ENCODE data around the gene TNFRSF11A.

TNFRSF11A gene

DNA sequence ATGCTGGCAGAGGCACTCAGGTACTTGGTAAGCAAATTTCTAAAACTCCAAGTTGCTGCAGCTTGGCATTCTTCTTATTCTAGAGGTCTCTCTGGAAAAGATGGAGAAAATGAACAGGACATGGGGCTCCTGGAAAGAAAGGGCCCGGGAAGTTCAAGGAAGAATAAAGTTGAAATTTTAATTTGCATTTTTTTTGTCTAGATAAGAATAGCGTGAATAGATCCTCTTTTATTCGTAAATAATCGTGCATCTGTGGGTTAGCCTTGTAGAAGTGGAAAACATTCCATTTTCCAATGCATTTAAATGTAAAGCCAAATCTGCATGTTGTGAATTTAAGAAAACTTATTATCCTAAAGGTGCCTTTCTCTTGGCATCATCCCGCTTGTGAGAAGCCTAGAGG, 61.0 kb downstream of the TNFRSF11A start:
- DNase-seq = no peak

DNA sequence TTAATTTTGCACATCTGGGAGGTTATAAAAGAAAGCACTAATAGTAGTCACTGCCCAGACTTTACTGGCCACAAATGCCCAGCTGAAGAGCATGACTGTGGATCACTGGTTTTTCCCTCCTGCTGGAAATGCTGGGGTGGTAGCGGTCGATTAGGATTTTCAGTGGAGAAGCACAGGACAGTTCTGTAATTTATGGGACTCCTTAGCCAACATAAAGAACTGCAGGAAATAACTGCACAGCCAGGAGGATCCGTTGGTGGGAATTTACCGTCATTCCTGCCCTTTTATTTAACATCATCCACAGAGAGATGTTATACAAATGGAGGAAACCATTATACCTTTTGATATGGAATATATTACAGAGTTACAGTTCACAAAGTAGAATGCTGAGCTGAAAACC, 61.5 kb downstream of the TNFRSF11A start:
- DNase-seq = no peak

DNA sequence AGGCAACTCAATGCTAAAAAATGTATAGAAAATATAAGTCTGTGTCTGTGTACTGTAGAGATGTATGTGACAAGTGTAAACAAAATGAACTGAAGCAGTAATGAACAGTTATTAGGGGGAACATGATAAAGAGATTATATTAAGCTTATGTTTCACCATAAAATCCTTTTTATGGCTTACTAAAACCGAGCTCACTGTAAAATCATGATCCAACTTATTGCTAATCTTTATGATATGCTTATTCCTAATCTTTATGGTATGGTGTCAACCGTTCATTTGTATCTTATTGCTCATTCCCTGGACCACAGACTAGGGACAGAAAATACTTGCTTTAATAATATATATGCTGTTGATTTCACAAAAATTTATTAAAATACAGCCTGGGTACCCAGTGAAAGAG, 62.1 kb downstream of the TNFRSF11A start:
- DNase-seq = no peak

DNA sequence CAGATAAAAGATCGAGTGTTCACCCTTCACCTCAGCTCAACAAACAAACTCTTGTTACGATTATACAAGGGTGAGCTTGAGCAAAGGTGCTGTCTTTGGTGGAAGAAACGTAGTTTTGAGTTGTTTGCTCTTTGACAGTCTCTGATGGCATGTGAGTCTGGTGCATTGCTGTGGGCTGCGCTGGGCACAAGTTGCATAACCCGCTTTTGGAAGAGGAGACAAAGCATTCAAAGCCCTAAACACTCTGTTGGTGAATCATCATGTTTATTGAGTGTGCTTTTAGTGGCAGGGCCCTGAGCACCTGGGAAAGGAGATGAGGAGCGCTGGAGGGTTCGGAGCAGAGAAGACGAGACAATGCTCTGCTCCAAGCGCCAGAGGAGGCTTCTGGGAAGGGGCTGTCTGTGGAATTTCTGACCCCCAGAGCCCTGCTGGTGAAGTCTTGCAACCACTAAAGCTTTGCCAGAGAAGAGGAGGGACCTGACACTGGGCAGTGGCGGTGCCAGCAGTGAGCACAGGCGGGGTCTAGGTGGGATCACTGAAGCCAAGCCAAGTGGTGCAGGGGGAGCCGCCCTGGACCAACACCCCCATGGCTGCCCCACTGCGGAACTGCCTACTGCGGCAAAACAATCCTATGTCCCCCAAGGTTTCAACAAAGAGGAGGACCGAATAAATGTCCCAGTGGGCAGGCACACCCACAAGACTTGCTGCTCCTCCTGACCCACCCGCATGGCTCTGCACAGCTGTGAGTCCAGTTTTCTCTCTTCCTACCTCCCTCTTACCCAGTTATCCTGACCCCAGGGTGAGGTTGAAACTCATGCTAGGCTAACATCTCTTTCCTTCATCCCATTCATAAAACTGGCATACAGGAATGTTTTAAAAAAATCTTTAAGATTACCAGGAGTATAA, 64.0 kb downstream of the TNFRSF11A start:
- no peak for DNase-seq

DNA sequence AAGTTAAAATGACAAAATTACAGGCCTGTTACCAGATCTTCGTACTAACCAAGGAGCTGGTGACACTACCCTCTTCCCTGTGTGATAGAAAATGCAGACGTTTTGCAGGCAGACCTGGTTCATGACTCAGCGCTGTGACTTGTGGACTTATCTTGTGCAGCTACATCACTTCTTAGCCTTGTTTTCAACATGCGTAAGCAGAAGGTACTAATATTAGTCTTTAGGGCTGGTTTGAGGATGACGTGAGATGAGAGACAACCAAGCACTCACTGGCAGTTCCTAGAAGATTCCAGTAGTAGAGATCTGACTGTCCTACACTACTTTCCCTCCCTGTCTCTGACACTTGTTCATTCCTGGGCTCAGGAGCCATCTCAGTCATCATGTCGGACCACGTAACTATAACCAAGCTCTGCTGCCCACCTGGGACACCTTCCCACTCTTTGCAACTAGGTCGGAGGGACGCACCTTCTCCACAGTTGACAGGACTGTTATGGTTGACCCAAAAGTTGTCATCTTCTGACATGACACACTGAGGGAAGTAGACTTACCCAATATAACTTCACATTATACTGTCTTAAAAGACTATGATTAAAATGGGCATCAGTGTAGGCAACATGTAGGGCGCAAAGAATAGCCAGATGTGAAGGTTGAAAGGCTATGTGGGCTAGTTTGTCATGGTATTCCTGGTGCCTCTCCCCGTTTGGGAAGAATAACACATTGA, 64.8 kb downstream of the TNFRSF11A start:
- no peak for DNase-seq

DNA sequence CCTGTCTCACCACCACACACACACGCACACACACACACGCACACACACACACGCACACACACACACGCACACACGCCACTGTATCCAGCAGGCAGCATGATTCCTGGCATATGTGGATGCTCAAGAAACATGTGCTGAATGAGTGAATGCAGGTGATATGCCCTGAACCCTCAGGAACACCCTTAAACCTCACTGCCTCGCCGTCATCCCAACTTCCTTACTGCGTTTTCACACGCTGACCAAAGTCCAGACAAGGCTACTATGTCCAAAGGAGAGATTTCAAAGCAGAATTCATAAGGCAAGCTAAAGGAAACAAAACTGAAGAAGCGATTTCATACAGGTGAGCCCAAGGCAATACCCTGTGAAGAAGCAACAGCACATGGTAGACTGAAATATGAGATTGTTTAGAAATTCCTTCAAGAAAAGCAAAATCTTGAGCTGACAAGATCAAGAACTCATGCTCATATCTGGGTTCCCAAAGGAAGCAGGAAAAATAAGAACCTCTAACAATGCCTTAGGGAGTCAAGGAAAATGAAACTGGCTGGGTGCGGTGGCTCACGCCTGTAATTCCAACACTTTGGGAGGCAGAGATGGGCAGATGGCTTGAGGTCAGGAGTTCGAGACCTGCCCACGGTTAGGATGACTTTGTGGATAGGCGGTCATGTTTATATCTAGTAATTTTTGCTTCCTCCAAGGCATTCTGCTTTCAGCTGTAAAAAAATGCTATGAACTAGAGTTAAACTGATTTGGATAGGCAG, 69.1 kb downstream of the TNFRSF11A start:
- no peak for DNase-seq

DNA sequence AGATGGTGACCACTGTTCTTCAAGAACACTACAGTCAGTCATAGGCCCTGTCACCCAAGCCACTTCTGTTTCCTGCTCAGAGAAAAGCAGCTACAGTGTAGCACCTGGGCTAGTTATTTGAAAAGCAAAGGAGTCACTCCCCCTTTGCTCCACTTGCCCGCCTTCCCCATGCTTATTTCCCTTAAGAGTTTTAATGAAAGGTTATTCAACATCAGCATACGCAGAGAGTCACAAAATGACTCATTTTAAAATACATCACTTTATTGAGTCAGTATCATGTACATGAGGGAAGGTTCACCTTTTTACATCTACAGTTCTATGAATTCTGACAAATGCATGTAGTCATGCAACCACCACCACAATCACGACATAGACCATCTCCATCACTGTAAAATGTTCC, 71.3 kb downstream of the TNFRSF11A start:
- no peak for DNase-seq

DNA sequence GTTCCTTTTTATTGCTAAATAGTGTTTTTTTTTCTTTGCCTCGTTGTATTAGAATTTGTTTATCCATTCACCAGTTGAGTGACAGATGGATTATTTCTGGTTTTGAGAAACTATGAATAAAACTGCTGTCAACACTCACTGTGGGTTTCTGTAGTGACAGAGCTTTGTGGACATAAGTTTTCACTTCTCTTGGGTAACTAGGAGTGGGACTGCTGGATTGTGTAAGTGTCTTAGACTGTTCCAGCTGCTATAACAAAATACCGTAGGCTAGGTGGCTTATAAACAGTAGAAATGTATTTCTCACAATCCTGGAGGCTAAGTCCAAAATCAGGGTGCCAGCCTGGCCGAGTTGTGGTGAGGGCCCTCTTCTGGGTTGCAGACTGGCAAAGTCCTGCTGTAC, 71.9 kb downstream of the TNFRSF11A start:
- no peak for DNase-seq

DNA sequence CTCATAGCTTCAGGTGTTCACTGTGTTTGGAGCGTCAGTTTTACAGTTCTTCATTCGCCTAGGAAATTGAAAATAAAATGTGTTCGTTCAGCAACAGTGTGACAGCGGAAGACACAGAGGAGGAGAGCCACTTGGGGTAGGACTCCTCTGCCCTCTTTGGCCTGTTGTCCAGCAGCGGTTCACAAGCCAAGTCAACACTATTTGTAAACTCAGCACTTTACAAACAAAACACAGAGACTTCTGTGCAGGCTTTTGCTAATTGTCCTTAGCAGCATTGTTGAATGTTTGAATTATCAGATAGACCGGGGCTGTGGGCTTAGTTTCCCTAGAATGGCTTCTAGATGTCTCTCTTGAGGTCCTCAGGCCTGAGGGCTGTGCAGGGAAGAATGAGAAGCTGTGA, 73.2 kb downstream of the TNFRSF11A start:
- no peak for DNase-seq

DNA sequence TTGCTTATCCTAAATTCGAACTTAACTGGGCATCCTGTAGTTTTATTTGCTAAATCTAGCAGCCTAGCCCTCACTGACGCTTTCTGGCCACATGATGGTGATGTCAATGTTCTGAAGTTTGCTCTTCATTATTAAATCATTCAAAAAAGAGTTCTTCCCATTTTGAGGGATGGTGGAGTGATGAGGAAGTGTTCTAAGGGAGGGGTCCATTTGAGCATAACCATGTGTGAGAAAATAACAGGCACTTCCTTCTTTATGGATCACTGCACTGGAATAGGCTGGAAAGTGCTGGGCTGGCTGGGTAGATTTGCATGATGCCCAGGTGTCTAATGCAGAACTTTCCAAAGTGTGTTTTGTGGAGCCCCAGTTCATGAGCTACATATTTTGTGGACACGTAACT, 74.2 kb downstream of the TNFRSF11A start:
- DNase-seq = peak; percentile 34

DNA sequence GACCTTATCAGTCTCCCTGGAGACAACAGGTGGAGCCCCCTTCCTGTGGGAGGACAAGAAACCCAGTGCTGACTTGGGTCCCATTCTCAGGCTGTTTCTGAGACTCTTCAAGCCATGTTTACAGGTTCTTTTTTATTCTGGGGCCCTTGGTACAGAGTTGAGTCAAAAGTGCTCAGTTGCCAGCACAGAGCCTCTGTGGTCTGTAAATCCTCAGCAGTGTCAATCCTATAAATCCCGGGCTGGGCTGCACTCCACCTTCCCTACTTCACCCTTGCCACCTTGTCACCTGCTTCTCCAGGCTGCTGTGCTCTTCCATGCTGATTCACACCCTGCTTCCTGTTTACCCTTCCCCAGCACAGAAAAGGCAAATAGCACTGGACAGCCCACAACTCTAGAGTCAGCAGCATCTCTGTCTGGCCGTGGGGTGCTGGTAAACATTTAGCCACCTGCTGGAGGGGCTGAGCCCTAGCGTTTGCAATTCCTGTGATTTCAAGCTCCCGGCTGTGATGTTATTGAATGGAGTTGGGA, 74.7 kb downstream of the TNFRSF11A start:
- peak; percentile 95 for DNase-seq

DNA sequence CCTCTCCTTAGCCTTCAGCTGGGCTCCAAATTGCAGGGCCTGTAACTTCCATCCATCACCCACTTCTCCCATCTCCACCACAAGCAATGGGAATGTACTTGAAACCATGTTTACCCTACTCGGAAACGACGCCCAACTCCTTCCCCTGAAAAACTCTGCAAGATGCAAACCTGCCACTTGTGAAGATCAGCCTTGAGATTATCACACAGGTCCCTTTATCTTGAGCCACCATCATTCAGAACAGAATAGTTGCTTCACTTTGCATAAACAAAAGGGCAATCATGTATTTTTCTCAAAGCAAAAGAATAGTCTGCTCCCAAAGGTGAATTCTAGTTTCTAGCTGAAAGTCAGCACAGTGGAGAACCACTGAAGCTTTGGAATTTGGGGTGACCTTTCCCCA, 75.8 kb downstream of the TNFRSF11A start:
- DNase-seq = no peak

DNA sequence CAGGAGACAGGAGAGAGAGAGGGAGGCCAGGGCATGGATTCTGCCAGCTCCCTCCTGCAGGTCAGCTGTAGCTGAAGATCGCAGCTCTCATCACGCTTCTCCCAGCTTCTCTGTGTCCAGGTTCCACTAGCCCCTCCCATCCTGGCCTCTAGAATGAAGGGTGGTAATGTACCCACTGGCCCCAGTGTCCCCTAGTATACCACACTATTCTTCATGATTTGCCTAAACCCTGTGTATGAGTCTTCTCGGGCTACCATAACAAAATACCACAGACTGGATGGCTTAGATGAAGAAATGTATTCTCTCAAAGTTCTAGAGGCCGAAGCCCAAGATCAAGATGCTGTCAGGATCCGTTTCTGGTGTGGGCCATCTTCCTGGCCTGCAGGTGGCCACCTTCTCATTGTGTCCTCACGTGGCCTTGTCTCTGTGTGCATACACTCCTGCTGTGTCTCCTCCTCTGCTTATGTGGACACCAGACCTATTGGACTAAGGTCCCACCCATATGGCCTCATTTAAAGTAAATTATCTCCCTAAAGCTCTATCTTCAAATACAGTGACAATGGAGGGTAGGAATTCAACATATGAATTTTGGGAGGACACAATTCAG, 77.3 kb downstream of the TNFRSF11A start:
- no peak for DNase-seq

DNA sequence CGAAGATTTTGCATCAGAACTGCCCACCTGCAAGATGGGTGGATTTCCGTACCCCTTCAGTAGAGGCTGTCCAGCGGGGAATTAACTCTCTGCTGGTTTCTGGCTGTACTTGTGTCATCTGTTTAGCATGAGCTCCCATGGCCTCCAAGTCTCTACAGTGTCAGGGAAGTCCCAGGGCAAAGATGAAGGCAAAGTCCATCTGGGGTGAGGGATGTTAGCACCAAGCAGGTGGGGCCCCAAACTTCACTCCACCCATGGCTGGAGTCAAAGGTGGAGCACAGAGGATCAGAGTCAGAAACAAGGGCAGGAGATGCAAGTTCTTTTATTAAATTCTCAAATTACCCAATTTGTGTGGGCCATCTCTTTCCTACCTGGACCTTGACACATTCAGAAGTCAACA, 78.0 kb downstream of the TNFRSF11A start:
- DNase-seq = no peak

DNA sequence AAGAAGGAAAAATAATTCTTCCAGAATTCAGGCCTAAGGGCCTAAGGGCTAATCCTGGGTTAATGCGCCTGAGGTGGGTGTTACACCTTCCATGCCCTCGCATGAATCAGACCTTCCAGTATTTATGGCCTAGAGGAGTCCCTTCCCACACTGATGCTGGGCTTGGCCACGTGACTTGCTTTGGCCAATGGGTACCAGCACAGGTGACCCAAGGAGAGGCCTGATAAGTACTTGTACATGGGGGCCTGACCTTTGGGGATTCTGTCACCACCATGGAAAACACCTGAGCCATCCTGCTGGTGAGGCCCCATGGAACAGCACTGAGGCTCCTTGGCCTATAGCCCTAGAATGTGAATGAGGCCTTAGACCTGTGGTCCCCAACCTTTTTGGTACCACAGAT, 79.8 kb downstream of the TNFRSF11A start:
- no peak for DNase-seq

DNA sequence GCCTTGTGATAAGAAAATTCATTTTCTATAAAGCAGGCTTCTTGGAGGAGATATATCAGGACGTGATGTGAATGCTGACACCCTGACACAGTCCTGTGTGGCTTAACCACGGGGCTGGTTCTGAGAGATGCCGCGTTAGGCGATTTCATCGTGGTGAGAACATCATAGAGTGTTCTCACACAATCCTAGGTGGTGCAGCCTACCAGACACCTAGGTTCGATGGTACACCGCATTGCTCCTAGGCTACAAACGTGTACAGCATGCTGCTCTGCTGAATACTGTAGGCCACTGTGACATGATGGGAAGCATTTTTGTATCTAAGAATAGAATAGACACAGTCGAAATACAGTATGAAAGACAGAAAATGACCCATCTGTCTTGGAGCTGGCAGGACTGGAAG, 82.5 kb downstream of the TNFRSF11A start:
- DNase-seq = no peak

DNA sequence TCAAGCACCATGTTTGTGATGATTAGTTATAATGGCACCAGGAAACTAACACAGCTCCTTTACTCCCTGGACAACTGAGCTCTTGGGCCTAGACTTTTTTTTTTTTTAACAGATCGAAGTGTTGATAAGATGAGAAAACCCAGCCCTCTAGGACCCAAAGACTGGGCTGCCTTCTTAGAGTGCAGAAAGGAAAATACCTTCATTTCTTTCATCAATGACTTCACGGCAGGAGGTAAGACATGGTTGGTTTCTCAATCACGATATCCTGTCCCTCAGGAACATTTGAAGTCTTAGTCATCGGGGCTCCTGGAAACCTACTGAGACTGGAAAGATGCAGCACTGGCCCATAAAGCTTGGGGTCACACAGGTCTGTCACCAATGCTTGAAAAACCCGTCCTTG, 84.7 kb downstream of the TNFRSF11A start:
- DNase-seq = no peak

DNA sequence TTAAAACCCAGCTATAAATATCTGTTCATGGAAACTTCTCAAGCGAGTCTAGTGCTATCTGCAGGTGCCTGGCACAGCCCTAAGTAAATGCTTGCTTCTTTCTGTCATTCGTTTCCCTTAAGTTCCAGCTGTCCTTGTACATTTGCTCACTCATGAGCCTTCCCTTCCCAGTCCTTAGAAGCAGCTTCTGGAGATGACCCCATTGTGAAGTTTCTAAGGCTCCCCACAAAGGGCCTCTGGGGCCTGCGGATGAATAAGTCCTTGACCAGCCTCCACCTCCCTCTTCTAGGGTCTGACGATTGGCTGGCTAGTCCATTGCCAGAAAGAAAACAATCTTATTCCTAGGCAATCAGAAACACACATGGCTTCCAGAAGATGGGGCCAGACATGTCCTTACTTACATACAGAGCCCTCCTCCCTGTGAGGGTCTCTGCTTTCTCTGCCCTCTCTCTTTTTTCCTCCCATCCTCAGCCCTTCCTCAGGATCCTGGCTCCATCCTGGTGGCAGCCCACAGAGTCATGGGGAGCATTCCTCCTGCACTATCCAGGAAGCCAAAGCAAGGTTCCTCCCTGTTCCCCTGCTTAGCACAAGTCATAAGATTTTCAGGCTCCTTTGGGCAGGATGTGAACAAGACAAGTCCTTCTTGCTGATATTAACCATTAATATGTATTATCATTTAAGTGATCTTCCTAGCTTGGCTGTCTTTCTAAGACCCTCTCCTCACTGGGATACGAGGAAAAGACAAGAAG, 87.3 kb downstream of the TNFRSF11A start:
- no peak for DNase-seq

DNA sequence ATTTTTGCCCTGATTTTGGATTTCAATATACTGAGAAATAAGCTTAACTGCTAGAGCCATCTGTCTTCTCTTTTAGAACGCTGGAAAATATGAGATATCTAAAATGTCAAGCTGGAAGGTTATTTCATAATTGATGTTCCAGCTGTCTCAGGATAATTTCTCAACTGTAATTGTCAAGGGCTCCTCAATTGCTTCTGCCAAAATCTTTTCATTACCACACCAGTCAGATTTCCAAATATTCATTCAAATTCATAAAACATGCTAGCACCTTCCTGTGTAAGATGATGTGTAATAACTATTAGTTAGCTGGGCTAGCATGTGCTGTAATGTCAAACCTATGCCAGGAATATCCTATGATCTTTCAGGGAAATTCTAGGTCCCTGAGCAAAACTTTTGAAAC, 88.1 kb downstream of the TNFRSF11A start:
- DNase-seq = no peak

DNA sequence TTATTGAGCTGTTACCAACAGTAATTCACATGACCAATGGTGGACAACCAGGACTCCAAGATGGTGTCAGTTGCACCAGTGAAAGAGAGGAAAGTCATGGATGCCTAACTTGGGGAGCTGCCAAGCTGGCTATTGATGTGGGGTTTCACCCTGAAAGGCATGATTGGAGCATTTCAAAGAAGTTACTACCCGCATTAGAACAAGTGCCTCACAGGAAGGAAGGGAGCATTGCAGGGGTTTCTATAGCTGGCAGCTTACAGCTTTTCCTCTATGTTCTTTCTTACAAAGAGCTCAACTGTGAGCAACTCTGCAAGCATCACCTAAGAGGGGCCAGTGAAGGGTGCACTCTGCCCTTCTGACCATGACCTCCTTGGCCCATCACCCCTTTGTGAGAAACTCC, 93.1 kb downstream of the TNFRSF11A start:
- DNase-seq = no peak

DNA sequence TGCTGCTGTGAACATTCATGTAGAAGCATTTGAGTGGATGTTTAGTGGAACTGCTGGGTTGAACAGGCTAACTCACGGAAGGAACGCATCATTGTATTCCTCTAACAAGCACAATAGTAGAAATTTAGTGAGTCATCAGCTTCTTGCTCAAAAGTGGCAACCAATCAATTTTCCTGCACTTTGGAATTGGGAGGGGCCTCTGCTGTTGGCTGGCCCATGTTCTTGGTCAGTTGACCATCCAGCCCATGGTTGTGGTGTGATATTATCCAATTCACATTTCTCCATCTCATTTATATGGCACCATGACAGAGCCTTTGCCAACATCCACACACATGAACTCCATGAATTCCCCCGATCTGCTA, 95.0 kb downstream of the TNFRSF11A start:
- no peak for DNase-seq

DNA sequence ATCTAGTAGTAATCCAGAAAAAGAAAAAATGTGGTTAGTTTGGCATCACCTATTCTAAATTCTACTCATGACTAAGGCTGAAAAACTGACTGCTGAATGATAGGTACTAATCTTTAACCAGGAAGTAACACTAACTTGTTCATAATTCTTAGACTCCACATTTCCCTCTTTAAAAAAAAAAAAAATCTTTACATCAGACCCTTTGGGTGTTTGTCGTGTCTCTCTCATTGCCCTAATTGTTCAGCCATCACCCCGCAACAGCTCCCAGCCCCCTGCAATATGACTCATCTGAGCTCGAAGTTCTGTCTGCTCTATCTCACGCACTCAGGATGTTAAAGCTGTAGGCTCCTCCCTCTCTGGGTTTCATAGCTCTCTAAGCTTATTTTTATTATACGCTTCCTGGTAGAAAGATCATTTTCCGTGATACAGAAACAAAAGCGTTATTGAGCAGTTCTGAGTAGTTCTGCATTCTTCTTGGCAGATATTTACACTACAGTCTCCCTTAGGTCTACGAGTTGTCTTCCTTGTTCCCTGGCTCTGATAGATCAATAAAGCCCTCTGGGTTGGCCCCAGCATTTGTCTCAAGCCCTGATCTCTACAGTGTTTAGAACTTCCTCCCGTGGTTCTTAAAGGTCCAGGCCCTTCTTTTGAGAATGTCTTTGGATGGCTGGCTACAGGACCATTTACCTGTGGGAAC, 95.6 kb downstream of the TNFRSF11A start:
- peak; percentile 66 for DNase-seq
